ENCODE measurements around the gene NEK8.

The NEK8 gene

DNA sequence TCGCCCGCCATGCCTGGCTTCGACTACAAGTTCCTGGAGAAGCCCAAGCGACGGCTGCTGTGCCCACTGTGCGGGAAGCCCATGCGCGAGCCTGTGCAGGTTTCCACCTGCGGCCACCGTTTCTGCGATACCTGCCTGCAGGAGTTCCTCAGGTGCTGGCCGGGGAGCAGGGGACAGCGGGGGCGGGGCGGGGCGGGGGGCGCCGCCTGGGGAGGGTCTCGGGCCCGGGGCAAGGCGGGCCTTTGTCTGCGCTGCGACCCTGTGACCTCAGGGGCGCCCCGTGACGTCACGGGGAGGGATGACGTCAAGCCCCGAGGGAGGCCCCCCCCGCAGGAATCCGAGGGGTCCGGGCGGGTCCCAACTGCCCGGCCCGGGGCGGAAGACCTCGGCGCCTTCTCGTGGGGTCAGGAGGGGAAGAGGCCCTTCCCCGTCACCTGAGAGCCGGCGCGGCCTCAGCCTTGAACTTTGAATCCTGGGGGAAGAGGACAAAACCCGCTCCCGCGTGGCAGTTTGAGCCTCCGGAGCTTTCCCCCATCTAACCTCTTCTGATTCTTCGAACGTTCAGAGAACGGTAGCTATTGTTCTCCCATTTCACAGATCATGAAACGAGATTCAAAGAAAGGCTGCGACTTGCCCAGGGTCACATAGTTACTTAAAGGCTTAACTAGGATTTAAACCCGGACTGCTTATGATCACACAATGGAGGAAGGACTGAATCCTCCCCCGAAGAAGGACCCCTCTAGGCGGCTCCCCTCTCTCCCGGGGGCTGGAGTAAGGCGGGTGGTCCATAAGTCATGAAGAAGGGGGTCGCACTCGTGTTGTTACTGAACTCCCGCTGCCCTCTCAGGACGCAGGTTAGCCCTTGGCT is 15.8 kb downstream of the NEK8 start:
- Histone ChIP-seq H3K4me1 (ENCODE audit: control insufficient read depth, insufficient read depth, low read length) (peaks cover 31% of the 10 kb centered on the region), H3K9ac (ENCODE audit: low read depth, low read length) (peak overlapping the region; percentile 93), H3K4me3 (ENCODE audit: low read length) (peak overlapping the region; percentile 96), H3K4me2 (ENCODE audit: low read length) (peak overlapping the region; percentile 96), H3K36me3 (ENCODE audit: insufficient read depth, low read length) (peaks cover 36% of the 10 kb centered on the region), H3K9me3 (replicated peaks; ENCODE audit: low read length) (peaks cover 5% of the 10 kb centered on the region), H3K27me3 (ENCODE audit: control insufficient read depth, insufficient read depth, low read length) (no peaks in the 10 kb centered on the region)

DNA sequence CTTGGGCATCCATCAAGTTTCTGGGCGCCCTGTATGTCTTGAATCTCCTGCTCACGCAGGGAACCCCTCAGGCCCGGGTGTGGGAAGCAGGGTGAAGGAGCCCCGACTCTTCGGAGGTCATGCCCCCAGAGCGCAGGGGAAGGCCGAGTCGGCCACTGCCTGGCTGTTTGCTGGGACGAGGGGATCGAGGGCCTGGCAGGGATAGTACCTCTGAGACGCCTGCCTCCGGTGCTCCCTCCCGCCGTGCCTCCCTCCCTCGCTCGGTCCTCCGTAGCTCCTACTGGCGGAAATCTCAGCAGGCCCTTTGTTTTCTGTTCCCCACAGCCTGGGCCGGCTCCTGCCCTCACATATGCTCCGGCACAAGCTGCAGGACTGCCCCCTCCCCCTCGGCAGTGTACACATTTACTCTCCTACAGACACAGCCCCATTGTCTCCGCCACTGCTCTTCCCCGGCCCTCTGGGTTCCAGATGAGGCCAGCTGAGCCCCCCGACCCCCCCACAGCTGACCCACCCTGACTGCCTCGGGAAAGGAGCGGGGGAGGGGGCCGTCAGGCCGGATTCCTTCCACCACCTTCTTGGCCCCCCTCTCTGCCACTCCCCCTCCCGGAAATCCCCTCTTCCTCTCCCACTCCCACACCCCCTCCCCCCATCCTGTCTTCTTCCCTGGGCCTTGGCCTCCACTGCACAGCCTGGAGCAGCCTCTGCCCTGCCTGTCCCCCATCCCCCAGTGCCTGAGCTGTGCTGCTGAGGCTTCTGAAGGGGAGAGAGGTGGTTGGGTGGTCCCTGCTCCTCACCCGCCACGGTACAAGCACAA is 16.6 kb downstream of the NEK8 start:
- H3K4me3 ChIP-seq (ENCODE audit: low read length) = peak overlapping the region; percentile 96
- H3K36me3 ChIP-seq (ENCODE audit: insufficient read depth, low read length) = peaks cover 43% of the 10 kb centered on the region
- H3K27me3 ChIP-seq (ENCODE audit: control insufficient read depth, insufficient read depth, low read length) = no peaks in the 10 kb centered on the region
- peak overlapping the region; percentile 96 for H3K4me2 ChIP-seq (ENCODE audit: low read length)
- peak overlapping the region; percentile 93 for H3K9ac ChIP-seq (ENCODE audit: low read depth, low read length)
- peaks cover 4% of the 10 kb centered on the region for H3K9me3 ChIP-seq (replicated peaks; ENCODE audit: low read length)
- peaks cover 31% of the 10 kb centered on the region for H3K4me1 ChIP-seq (ENCODE audit: control insufficient read depth, insufficient read depth, low read length)

DNA sequence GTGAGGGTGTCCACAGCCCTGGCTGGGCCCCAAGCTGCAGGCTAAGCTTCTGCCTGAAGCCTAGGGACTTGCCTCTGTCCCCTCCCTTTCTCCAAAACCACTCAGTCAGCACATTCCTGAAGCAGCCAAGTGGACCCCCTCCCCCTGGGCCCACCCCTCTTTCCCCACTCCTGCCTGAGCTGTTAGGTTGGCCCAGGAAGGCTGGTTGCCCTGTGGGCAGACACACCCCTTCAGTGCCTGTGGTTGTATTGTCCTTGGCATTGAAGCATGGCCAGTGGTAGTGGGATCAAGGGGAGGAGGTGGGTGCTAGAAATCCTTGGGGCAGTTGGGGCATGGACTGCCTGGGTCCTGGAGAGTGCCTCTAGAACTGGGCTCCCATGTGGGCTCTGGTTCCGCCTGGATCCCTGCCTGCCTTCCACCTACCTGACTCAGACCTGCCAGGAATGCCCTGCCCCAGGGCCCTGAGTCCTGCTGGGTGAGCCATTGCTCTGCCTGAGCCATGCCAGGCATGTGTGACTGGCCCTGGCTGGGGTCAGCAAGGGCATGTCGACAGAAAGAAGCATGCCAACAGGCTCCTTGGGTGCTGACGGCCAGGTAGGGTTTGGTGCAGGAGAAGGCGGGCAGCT is 17.3 kb downstream of the NEK8 start:
- no peaks in the 10 kb centered on the region for H3K9me3 ChIP-seq (replicated peaks; ENCODE audit: low read length)
- H3K4me2 ChIP-seq (ENCODE audit: low read length) = peak overlapping the region; percentile 96
- no peaks in the 10 kb centered on the region for H3K27me3 ChIP-seq (ENCODE audit: control insufficient read depth, insufficient read depth, low read length)
- H3K9ac ChIP-seq (ENCODE audit: low read depth, low read length) = peak overlapping the region; percentile 93
- H3K4me3 ChIP-seq (ENCODE audit: low read length) = peak overlapping the region; percentile 96
- peaks cover 50% of the 10 kb centered on the region for H3K36me3 ChIP-seq (ENCODE audit: insufficient read depth, low read length)
- peaks cover 31% of the 10 kb centered on the region for H3K4me1 ChIP-seq (ENCODE audit: control insufficient read depth, insufficient read depth, low read length)

DNA sequence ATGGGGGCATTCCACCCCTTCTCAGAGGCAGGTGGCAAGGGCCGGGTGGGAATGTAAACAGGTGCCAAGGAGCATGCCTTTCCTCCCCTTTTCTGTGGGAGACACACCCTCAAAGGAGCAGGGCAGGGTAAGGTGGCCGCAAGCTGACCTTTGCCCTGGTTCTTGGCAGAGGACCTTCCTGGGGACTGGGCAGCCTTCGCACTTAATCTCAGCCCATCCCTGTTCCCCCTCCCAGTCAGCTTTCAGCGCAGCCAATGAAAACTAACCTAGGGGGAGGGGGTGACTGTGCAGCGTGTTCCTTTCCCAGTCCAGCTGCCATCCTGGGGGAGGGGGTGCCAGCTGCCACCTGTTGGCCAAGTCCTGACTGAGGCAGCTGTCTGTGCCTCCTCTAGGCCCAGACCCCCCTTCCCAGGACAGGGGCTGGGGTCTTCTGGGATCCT is 18.0 kb downstream of the NEK8 start:
- Histone ChIP-seq H3K4me2 (ENCODE audit: low read length) (peak overlapping the region; percentile 96), H3K9ac (ENCODE audit: low read depth, low read length) (peak overlapping the region; percentile 9), H3K9me3 (replicated peaks; ENCODE audit: low read length) (no peaks in the 10 kb centered on the region), H3K27me3 (ENCODE audit: control insufficient read depth, insufficient read depth, low read length) (no peaks in the 10 kb centered on the region), H3K4me1 (ENCODE audit: control insufficient read depth, insufficient read depth, low read length) (peaks cover 31% of the 10 kb centered on the region), H3K36me3 (ENCODE audit: insufficient read depth, low read length) (peaks cover 55% of the 10 kb centered on the region), H3K4me3 (ENCODE audit: low read length) (peak overlapping the region; percentile 96)

DNA sequence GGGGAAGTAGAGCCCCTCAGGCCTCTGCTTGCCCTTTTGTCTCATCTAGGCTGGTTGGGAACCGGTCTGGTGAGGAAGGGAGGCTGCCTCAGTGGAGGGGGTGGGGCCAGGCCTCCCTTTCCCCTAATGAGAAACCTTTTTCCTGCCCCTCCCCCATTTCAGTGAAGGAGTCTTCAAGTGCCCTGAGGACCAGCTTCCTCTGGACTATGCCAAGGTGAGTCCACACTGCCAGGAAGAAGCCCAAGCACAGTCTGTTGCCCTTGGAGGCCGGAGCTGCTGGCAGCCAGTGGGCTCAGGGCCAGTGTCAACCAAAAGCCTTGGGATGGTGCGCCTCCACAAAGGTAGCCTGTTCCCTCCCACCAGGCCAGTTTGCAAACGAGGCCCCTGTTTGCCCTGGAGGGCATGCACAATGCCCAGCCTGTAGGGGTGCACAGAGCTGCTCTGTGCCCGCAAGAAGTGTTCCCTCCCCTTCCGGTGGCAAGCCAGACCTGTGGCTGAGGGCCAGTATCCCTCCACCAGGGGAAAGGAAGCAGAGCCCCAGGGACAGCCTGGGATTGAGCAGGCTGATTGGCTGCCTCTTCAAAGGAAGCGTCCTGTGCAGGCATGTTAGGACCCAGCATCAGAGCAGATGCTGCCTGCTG is 18.6 kb downstream of the NEK8 start:
- Histone ChIP-seq H3K27me3 (ENCODE audit: control insufficient read depth, insufficient read depth, low read length) (no peaks in the 10 kb centered on the region), H3K9me3 (replicated peaks; ENCODE audit: low read length) (no peaks in the 10 kb centered on the region), H3K4me2 (ENCODE audit: low read length) (peak overlapping the region; percentile 96), H3K4me3 (ENCODE audit: low read length) (no peak overlapping the region), H3K36me3 (ENCODE audit: insufficient read depth, low read length) (peaks cover 60% of the 10 kb centered on the region), H3K4me1 (ENCODE audit: control insufficient read depth, insufficient read depth, low read length) (peaks cover 31% of the 10 kb centered on the region), H3K9ac (ENCODE audit: low read depth, low read length) (no peak overlapping the region)

DNA sequence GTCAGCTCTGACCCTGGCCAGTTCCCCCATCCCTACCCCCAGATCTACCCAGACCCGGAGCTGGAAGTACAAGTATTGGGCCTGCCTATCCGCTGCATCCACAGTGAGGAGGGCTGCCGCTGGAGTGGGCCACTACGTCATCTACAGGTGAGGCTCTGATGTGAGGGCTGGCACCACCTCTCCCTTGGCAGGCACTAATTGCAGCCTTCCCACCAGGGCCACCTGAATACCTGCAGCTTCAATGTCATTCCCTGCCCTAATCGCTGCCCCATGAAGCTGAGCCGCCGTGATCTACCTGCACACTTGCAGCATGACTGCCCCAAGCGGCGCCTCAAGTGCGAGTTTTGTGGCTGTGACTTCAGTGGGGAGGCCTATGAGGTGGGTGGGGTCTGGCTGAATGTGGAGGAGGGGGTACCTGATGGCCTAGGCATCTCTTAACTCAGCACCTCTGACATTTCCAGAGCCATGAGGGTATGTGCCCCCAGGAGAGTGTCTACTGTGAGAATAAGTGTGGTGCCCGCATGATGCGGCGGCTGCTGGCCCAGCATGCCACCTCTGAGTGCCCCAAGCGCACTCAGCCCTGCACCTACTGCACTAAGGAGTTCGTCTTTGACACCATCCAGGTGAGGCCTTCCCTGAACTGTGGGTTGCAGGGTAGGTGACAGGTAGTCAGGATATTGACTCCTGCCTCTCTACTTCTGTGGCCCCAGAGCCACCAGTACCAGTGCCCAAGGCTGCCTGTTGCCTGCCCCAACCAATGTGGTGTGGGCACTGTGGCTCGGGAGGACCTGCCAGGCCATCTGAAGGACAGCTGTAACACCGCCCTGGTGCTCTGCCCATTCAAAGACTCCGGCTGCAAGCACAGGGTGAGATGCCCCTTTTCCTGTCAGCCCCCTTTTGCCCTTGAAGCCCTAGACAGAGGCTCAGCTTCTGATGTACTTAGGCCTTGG is 19.5 kb downstream of the NEK8 start:
- Histone ChIP-seq H3K27me3 (ENCODE audit: control insufficient read depth, insufficient read depth, low read length) (no peaks in the 10 kb centered on the region), H3K36me3 (ENCODE audit: insufficient read depth, low read length) (peaks cover 64% of the 10 kb centered on the region), H3K4me3 (ENCODE audit: low read length) (no peak overlapping the region), H3K4me2 (ENCODE audit: low read length) (no peak overlapping the region), H3K9ac (ENCODE audit: low read depth, low read length) (no peak overlapping the region), H3K4me1 (ENCODE audit: control insufficient read depth, insufficient read depth, low read length) (peaks cover 24% of the 10 kb centered on the region), H3K9me3 (replicated peaks; ENCODE audit: low read length) (no peaks in the 10 kb centered on the region)

DNA sequence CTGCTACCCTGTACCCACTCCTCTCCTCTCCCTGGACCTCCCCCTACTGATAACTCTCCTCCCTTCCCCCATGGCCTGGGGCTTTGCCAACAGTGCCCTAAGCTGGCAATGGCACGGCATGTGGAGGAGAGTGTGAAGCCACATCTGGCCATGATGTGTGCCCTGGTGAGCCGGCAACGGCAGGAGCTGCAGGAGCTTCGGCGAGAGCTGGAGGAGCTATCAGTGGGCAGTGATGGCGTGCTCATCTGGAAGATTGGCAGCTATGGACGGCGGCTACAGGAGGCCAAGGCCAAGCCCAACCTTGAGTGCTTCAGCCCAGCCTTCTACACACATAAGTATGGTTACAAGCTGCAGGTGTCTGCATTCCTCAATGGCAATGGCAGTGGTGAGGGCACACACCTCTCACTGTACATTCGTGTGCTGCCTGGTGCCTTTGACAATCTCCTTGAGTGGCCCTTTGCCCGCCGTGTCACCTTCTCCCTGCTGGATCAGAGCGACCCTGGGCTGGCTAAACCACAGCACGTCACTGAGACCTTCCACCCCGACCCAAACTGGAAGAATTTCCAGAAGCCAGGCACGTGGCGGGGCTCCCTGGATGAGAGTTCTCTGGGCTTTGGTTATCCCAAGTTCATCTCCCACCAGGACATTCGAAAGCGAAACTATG is 20.4 kb downstream of the NEK8 start:
- H3K4me3 ChIP-seq (ENCODE audit: low read length) = no peak overlapping the region
- H3K36me3 ChIP-seq (ENCODE audit: insufficient read depth, low read length) = peaks cover 64% of the 10 kb centered on the region
- no peaks in the 10 kb centered on the region for H3K27me3 ChIP-seq (ENCODE audit: control insufficient read depth, insufficient read depth, low read length)
- no peak overlapping the region for H3K9ac ChIP-seq (ENCODE audit: low read depth, low read length)
- peaks cover 18% of the 10 kb centered on the region for H3K4me1 ChIP-seq (ENCODE audit: control insufficient read depth, insufficient read depth, low read length)
- no peaks in the 10 kb centered on the region for H3K9me3 ChIP-seq (replicated peaks; ENCODE audit: low read length)
- no peak overlapping the region for H3K4me2 ChIP-seq (ENCODE audit: low read length)

DNA sequence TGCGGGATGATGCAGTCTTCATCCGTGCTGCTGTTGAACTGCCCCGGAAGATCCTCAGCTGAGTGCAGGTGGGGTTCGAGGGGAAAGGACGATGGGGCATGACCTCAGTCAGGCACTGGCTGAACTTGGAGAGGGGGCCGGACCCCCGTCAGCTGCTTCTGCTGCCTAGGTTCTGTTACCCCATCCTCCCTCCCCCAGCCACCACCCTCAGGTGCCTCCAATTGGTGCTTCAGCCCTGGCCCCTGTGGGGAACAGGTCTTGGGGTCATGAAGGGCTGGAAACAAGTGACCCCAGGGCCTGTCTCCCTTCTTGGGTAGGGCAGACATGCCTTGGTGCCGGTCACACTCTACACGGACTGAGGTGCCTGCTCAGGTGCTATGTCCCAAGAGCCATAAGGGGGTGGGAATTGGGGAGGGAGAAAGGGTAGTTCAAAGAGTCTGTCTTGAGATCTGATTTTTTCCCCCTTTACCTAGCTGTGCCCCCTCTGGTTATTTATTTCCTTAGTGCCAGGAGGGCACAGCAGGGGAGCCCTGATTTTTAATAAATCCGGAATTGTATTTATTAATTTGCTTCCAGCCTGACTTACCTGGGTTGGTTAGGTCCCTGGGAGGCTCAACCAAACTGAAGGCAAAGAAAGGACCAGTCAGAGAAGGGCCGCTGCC is 21.1 kb downstream of the NEK8 start:
- no peak overlapping the region for H3K4me2 ChIP-seq (ENCODE audit: low read length)
- no peak overlapping the region for H3K9ac ChIP-seq (ENCODE audit: low read depth, low read length)
- no peaks in the 10 kb centered on the region for H3K9me3 ChIP-seq (replicated peaks; ENCODE audit: low read length)
- no peak overlapping the region for H3K4me3 ChIP-seq (ENCODE audit: low read length)
- H3K4me1 ChIP-seq (ENCODE audit: control insufficient read depth, insufficient read depth, low read length) = peaks cover 18% of the 10 kb centered on the region
- no peaks in the 10 kb centered on the region for H3K27me3 ChIP-seq (ENCODE audit: control insufficient read depth, insufficient read depth, low read length)
- peaks cover 62% of the 10 kb centered on the region for H3K36me3 ChIP-seq (ENCODE audit: insufficient read depth, low read length)

DNA sequence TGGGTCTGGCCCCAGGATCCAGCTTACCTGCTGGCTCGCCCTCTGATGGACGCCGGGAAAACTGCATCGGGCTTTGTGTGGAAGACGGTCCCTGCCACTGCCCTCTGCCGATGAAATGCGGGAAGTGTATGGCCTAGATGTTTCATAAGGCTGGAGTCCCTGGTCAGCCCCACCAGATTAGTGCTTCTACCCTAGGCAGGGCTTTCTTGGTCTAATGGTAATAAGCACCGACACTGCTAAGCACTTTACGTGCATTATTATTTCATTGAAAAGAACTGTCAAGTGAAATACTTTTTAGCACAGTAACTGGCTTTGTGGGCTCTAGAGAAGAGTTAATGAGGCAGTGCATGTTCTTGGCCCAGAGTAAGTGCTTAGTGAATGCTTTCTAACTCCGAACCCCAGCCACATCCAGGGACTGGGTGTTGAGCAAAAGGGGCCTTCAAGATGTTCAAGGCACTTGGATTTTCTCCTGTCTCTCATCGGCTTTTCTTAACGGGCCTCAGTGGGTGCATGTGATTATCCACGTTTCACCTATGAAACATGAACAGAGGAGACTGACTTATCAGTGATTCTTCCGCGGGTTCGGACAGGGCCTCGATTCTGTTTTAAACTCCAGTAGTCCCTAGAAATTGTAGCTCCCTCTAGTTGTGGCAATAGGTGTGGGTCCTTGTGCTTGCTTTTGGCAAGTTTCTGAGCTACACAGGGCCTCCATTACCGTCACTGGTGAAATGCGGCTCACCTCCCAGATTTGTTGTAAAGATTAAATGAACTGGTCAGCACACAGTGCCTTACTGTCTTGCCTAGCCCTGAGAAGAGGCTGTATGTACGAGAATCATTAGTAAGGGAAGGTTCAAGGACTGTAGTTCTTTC is 21.8 kb downstream of the NEK8 start:
- no peak overlapping the region for H3K4me2 ChIP-seq (ENCODE audit: low read length)
- H3K9ac ChIP-seq (ENCODE audit: low read depth, low read length) = peak overlapping the region; percentile 5
- H3K36me3 ChIP-seq (ENCODE audit: insufficient read depth, low read length) = peaks cover 63% of the 10 kb centered on the region
- no peak overlapping the region for H3K4me3 ChIP-seq (ENCODE audit: low read length)
- peaks cover 19% of the 10 kb centered on the region for H3K4me1 ChIP-seq (ENCODE audit: control insufficient read depth, insufficient read depth, low read length)
- no peaks in the 10 kb centered on the region for H3K9me3 ChIP-seq (replicated peaks; ENCODE audit: low read length)
- H3K27me3 ChIP-seq (ENCODE audit: control insufficient read depth, insufficient read depth, low read length) = no peaks in the 10 kb centered on the region

Measured in skeletal muscle satellite cell (primary cell).